GM21723 (cell line): ENCODE measurements around the gene LCLAT1.
A peak's percentile ranks its signal among the peaks of the same experiment; 100 is the strongest.

ENCODE experiments used
- ATAC-seq: cut with Tn5 transposase; IDR thresholded peaks from one replicate; pipeline ENCODE4 v1.9.1; 2021; ENCODE audit warnings: mild to moderate bottlenecking, moderate library complexity; ENCODE audit not compliant: unreplicated experiment

The LCLAT1 gene

DNA sequence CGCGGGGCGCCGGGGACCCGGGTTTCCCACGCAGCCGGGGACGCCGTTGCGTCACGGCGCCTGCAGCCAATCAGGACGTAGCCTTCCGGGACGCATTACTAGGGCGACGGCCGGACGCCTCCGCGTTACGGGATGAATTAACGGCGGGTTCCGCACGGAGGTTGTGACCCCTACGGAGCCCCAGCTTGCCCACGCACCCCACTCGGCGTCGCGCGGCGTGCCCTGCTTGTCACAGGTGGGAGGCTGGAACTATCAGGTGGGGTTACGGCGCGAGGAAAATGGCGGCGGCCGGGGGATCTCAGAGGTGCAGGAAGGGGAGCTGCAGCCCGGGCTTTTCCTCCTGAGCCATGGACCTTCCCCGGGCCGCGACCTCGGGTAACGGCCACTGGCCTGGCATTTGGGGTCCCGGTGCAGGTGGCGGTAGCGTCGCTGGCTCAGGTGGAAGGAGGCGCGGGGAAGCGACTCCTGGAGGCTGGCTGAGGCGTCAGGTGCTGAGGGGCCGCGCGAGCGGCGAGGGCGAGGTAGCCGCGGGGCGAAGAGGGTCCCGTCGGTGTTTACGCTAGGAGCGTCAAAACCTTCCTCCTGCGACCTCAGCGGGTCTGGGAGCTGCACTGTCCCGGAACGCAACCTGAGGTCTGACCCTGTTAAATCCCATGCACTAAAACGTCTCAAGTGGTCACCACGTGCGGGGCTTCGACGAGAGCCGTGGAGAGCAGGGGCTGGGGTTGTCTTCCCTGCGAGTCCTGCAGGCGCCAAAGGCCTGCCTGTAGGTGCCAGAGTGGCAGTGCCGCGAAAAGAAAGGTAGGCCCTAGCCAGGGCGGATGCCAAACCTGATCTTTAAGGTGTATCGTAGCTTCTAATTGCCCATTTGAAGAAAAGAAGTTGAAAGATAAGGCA, at the start of gene LCLAT1:
LCLAT1 (plus strand) TSS at position 98 of the 897 bp plus-strand sequence. CDS start 78,345 bp downstream, outside the sequence.
- ATAC-seq: peak; percentile 95

DNA sequence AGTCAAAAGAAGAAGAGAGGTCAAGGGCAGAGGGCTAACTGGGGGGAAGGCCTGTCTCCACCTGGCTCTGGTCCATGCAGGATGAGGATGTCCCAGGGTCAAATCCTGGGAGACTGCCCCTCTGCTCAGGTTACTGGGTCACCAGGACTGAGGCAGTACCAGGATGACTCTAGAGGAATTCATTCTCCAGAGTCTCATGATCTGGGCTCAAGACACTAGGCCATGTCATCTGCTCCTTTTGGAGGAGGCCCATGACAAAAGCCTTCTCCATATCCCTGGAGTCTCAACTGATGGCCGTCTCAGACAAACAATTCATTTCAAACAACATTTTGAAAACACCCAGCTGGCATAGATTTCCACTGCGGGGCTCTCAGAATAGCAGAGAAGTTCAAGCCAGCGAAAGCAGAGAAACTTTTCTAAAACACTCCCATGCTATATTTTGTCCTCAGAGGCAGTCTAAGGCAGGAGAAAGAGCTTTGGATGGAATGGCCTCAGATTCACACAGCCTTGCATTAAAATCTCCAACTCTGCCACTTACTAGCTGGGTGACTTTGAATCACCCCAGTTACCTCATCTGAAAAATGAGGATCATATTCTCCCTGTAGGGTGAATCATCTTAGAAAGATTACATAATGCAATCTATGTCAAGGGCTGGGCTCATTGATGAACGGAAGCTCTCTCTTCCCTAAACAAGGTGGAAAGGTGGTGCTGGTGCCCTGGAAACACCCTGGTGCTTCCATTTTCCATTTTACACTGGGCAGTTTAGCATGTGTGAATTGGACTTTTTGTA, 48.8 kb upstream of the LCLAT1 start:
- no peak for ATAC-seq

DNA sequence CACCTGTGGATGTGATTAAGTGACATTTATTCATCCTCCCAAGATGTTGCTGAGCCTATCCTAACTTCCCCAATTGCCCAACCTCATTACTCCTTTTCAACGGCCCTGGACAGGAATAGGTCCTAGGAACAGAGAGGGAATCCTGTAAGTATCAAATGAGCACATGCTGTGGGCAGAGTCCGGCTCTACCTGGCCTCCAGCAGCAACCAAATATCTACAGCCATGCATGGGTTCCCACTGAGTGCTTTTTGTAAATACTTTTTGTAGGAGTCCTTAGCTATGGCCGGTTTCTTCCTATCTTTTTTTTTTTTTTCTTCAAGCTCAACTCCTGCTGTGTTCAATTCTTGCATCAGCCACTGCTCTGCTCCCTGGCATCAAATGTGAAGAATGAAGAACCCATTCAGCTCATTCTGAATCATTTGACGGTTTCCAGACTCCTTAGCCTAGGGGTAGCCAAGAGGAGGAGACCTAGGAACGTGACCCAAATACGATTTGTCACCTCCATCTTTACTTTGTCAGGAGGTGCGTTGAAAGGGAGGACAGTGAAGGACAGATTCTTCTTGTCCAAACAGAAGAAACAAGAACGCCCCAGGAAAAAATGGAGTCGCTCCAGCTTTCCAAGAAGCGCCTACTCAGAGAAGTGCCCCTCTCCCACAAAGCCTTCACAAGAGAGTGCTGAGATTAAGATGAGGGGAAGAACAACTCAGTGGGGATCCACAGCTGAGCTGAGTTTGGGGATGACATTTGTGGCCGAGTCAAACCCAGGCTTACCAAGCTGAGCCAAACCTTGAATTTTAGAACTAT, 46.7 kb upstream of the LCLAT1 start:
- ATAC-seq: no peak

DNA sequence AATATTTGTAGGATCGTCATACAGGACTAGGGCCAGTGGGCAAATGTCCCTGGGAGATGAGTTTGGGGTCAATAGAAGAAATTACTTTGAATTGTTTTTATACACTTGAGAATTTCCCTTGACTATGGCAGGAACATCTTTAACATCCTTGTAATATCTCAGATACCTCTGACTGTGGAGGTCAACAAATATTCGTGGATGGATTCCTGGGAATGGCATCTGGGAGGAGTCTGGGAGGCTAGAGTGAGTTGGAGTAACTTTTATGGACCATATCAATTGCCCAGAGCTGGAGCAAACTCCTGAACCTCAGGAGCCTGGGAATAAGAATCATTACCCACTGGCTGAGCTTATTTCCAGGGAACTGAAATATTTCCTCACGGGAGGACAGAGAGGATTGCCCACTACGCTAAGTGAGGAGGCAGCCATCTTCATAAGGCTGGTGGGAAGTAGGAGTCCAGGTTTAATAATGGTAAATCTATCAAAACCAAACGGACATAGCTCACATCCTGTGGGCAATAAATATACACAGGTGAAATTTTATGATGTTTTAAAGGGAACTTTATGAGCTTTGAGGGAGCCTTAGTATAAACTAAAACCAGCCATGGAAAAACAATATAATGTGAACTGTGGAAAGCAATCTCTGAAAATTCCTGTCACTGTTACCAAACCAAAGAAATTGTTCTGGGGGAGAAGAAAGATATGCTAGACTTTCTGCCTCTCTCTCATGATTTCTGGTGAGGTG, 44.4 kb upstream of the LCLAT1 start:
- ATAC-seq: no peak

DNA sequence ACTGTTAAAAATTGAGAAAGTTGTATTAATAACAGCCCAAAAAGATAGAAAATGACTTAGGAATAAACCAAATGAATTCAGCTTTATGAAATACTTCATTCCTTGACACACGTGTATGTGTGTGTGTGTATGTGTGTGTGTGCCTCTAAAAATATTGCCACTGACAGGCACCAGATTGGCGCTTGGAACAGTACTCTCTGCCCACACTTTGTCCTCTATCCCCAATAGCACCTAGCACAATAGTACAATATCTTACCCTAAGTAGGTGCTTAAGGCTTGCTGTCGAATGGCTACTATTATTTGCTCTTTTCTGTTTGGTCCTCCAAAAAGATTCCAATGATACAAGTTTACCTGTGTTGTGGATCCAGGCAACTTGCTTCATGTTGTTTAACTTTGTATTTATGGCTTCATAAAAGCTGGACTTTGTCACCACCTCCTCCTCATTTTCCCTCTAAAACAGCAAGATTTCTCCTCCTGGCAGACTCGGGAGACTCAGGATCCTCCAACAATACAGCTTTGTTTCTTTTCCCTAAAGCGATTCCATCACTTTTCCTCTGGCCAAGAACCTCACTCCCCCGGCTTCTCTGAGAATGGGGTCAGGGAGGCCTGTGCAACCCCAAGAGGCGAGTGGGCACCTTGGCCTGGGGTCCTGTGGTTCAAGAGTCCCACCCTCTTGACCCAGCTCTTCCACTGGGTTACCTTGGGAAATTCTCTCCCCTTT, 43.3 kb upstream of the LCLAT1 start:
- no peak for ATAC-seq

- no peak for ATAC-seq
These were observed 42.5 kb upstream of the LCLAT1 start for GRCh38 chr2:30404319-30405259.

GRCh38 chr2:30405260-30405605, 41.8 kb upstream of the LCLAT1 start:
- ATAC-seq: no peak

DNA sequence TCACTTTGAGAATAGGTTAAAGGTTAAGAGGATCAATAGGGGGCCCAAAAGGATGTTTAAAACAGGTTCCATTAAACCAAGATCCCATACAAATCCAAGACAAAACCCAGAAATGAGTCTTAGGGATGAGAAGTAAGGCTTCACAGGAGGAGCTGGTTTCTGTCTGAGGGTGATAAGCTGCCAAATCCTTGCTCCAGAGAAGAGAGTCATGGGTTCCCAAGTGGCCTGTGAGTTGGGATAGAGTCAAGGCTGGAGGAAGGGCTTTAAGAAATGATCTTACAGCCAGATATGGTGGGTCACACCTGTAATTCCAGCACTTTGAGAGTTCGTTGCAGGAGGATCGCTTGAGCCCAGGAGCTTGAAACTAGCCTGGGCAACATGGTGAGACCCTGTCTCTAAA, 40.2 kb upstream of the LCLAT1 start:
- no peak for ATAC-seq

DNA sequence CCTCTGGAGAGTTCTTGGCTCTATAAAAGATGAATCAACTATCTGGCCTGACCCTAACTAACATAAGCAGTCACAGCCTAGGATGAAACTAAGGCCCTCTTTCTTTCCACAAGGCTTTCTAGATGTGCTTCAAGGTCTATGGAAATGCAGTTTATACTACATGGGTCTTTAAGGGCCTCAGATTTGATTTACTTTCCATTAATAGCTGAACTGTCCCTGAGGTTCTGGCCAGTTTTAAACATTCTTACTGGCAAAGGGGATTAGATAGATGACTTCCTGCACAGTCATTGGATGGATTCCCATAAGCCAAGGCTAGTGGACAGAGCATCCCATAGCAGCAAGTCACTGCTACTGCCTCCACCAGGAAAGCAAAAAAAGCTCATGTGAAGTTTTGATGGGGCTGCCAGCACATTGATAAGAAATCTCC, 38.1 kb upstream of the LCLAT1 start:
- no peak for ATAC-seq

DNA sequence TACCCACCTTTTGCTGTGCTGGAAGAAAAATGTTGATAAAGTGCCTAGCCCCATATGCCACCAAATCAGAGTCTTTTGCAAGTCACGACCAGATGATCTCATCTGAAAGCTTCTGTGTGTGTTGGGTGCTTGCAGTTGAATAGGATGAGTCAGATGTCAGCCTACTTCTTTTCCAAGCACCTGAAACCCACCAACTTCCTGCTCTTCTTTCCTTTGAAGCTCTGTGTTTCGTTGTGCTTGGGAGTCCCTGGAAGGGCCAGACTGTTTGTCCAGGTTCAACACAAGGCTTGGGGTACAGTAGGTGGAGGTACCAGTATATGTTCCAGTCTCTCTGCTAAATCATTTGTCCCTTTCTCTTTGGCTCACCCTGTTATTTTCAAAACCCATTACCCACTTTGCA, 36.8 kb upstream of the LCLAT1 start:
- ATAC-seq: no peak

DNA sequence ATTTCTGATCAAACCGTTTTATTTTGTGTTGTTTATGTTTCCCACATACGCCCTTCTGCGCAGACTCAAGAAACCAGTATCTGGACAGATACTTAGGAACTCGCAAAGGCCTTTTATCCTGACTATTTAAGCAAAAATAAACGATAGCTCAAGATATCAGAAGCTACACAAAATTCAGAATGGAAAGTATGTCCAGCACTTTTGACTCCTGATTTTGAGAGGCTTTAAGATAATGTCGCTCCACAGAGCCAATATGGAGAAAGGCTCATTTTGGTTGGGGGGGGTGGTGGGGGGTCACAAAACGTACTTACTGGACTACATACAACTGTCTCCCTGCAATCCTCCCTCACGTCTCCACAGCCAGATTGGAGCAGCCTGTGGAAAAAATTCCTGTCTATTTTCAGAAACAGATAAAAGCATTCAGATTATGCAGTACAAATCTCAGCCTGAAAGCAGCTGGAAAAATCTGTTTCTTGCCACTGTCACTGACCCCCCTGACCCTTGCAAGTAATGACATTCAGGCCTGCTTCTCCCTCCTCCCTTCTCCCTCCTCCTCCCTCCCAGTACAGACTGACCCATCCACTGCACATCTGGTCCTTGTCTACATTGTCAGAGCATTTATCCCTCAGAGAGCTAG, 34.9 kb upstream of the LCLAT1 start:
- ATAC-seq: no peak

DNA sequence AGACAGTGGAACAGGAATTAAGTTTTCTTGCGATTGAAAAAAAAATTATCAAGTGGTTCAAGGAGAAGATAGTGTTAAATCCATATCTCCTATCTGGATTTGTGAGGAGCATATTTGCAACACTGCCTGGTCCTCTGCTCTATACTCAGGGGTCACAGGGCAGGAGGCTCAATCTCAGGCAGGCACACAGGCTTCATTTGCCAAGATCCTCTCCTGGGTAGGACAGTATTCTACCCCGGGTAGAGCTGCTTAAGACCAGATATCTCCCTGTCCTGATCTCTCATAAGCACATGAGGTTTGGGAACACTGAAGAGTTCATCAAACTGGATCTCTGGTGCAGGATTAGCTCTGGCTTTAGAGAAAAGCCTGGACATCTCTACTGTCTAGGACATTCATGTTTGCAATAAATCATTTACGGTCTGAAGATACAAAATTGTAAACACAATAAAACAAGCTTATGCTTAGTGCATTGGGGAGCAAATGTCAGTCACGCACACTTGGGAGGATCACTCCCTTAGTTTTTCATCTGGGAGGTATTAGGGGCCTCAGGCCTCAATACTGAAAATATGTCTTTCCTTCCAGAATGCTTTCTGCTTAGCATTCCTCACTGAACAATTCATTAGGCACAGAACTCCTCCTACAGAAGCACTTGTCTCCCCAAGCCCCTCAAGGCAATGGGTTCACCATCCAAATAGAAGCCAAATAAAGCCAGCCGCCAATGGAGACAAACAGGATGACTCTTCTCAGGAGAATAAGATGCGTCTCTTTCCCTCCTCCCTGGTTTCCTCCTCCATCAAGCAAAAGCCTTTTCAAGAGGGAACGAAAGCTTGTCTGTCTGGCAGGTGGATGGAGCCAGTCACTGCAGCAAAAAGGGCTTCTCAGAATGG, 34.1 kb upstream of the LCLAT1 start:
- ATAC-seq: no peak

- ATAC-seq: no peak
These were observed 32.1 kb upstream of the LCLAT1 start for GRCh38 chr2:30414961-30415360.

DNA sequence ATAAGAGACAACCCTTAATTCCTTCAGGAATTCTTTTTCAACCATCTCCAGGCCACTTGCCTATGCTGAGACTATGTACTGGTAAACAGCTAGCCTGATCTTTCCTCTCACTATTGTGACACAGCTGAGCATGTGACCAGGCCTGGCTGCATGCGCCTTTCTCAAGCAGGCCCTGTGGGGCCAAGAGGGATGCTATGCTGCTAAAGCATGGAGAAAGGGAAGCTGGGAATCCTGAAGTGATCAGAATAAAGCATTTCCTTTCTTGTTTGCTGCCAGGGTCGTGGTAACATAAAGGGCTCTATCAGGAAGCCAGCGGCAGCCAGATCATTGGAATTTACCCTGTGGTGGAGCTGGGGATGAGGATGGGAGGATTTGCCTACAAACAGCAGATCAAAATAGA, 29.8 kb upstream of the LCLAT1 start:
- no peak for ATAC-seq

- no peak for ATAC-seq
These were observed 25.9 kb upstream of the LCLAT1 start for GRCh38 chr2:30421026-30421603.

DNA sequence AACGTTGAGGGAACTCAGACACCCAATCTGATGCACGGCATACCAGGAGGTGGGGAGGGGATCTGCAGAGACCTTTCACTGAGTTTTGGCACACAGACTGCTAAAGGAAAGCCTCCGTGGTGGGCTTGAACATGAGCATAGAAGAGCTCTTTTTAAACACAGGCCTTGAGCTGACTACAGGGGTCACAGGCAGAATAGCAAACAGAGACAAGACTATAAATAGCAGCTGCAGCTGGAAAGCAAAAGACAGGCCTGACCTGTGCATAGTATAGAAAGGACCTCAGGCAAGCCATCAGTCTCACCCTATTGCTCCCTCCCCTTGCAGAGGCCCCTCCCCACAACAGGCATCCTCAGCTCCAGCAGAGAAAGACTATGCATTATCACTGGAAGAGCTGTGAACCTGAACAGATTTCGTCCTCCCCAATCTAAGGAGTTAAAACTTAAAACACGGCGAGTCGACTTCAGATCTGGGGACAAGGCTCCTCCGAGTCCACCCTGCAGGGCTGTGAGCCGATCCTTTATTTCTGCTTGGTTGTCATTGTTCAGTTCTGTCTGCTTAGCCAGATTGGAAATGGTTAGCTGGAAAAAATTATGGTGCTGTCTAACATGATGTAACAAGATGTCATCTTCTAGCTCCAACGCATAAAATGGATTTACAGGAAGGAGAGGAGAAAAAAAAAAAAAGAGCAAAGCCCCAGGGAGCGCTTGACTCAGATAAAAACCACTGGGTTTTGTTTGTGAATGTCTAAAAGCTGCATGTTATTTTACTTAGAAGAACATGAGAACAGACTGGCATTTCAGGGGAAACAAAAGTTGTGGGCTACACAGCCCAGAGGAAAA, 25.2 kb upstream of the LCLAT1 start:
- ATAC-seq: peak; percentile 32
